OCI-M2 (cell line): ENCODE results near the gene OR6C76.
"Not testable (repeated sequence)": the region's sequence is repeated elsewhere in the genome, so short reads cannot be mapped to it uniquely, and the experiment has no call there.

Experiments used
- DNase-seq: peaks from one replicate; lab custom pipeline; 2025; ENCODE audit not compliant: unreplicated experiment; lab: John Stamatoyannopoulos, UW

Gene OR6C76

DNA sequence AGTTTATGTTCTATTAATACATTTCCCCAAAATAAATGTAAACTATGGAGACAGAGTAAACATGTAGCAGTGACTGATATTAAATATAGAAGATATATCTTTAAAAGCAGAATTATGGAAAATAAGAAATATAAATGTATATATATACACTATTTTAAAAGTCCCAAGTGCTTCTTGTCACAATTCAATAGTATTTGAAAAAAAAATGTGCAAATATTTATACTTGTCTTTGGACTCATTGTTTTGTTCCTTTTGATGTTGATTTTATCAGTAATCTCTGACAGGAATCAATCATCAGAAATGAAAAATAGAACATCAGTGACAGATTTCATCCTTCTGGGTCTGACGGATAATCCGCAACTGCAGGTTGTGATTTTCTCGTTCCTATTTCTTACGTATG is at the start of gene OR6C76:
Gene OR6C76, plus strand, starts transcription at position 301 of the 400 bp plus-strand sequence. Its CDS starts 0 bp downstream, at position 301.
- no peak for DNase-seq

DNA sequence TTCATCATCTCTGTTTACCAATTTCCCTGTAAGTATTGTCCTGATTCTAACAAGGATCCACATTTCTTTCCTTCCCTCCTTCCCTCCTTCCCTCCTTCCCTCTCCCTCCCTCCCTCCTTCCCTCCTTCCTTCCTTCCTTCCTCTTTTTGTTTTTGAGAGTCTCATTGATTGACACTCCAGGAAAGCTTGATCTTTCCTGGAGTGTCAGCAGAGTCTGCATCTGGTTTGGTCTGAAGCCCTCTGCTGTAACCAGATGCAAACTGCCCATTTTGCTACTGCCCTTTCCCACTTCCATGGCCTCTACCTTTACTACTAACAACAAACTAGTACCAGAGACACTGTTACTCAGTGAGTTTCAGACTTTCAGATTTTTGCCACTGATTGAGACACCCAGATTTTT is 40.2 kb upstream of the OR6C76 start:
- no peak for DNase-seq

DNA sequence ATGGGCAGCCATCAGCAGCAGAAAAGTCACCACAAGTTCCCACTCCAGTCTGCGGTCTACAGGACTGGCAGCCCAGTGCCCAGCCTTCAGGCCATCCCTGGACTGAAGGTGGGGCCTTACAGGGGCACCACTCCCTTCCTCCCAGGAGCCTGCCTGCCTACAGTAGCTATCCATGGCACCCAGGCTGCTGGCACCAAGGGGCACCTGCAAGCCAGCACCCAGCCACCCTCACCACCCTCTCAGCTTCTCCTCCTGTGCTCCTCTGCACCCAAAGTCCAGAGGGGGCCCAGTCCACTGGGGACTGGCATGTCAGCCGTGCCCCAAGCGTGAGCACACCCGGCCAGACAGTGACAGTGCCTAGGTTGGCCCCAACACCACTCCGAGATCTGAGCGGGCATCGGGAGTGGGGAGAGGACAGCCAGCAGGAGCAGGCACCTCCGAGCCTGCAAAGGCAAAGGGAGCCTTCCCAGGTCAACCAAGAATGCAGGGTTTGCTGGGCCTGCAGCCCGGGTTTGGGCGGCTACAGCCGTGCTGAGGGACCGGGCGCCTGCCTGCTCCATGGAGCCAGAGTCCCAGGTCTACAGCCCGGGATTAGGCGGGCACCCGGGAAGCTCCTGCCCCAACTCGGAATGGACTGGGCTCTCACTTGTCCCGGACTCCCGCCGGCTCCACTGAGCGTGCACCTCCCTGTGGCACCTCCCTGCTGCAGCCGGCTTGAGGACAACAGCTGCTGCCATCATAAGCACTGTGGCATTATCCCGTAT is 33.8 kb upstream of the OR6C76 start:
- no peak for DNase-seq

- no peak for DNase-seq
These were observed 29.7 kb upstream of the OR6C76 start for GRCh38 chr12:55396326-55396725.

GRCh38 chr12:55400229-55400628 is 25.8 kb upstream of the OR6C76 start, which contains the start of gene OR6C65:
Gene OR6C65, plus strand, starts transcription at chr12:55400529. Its CDS starts 0 bp downstream, at chr12:55400529.
- no peak for DNase-seq

DNA sequence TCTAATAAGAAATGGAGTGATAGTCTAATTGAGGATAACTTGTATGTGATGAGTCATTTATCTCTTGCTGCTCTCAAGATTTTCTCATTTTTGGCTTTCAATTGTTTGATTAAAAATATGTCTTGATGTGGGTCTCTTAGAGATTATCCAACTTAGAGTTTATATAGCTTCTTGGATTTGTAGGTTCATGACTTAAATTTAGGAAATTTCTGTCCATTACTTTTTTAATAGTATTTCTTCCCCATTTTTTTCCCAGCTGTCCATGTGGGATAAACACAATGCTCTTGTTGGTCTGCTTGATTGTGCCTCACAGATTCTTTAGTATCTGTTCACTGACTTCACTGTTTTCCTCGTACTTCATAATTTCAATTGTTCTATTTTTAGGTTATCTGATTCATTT is 18.2 kb upstream of the OR6C76 start:
- no peak for DNase-seq

- not testable (repeated sequence) for DNase-seq
These were observed 16.9 kb upstream of the OR6C76 start for GRCh38 chr12:55409133-55409532.

GRCh38 chr12:55412138-55412537 is 13.9 kb upstream of the OR6C76 start:
- DNase-seq: not testable (repeated sequence)

DNA sequence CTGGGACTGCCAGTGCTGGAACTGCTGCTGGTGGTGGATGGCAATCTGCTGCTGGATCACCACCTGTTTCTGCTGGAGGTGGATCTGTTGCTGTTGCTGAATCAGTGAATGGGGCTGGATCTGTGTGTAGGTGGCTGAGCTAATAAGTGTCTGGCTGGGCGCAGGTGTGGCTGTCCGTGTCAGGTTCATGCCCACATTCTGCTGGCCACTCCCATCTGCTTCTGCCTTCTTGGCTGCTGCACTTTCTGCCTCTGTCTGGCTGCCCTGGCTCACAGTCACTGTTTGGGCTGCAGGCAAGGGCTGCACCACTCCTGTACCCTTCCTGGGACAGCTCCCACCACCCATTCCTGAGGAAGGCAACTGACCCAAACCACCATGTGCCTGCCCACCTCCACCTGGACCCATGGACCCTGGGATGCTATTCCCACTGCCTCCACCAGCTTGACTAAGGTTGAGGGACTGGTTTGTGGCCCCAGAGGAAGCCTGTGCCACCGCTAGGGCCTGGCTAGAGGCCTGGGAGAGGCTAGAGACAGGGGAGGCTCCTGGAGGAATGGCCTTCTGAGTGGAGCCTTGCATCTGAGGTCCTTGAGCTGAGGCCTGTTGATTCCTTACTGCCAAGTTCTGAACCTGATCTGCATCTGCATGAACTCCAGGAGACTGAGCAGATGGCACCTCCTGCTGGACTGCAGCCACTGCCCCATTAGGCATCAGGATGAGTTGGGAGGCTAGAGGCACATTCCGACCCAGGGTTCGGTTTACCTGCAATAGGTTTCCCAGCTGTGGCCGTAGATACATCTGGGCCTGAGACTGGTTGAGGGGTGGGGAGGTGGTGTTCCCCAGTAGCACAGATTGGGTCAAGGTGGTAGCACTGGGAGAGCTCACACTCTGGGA is 12.3 kb upstream of the OR6C76 start:
- DNase-seq: not testable (repeated sequence)

- DNase-seq: not testable (repeated sequence)
These were observed 11.6 kb upstream of the OR6C76 start for GRCh38 chr12:55414396-55414823.

GRCh38 chr12:55414889-55415288 is 11.2 kb upstream of the OR6C76 start:
- DNase-seq: not testable (repeated sequence)

DNA sequence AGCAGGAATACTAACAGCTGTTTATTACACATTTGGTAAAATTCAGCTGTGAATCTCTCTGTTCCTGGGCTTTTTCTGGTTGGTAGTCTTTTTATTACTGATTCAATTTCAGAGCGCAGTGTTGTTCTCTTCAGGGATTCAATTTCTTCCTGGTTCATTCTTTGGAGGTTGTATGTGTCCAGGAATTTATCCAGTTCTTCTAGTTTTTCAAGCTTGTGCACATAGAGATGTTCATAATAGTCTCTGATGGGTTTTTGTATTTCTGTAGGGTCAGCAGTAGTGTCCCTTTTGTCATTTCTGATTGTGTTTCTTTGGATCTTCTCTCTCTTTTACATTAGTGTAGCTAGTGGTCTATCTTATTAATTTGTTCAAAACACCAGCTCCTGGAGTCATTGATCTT is 9.1 kb upstream of the OR6C76 start:
- no peak for DNase-seq

DNA sequence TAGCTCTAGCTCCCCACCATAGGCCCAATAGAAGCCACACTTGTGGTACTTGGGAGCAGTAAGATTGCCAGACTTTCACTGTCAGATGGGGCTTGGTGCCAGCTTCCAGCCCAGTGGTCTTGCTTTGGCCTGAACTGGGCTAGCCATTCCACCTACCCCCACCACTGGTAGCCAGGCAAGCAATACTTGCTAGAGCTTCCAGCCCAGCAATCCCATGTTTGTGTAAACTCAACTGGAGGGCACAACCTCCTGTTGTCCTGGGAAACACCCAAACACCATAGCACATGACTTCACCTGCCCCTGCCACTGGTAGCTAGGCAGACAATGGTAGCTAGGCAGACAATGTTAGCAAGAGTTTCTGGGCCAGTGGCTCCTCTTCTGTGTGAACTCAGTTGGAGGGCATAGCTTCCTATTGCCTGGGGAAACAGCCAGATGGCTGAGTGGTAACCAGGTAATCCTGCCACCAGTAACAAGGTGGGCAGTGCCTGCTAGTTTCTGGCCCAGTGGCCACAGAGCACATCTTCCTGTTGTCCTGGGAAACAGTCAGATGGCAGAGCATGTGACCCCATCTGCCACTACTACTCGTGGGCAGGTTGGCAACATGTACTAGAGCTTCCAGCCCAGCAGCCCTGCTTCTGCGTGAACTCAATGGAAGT is 5.6 kb upstream of the OR6C76 start:
- DNase-seq: no peak

- no peak for DNase-seq
These were observed 2.5 kb downstream of the OR6C76 start for GRCh38 chr12:55428331-55429243.

DNA sequence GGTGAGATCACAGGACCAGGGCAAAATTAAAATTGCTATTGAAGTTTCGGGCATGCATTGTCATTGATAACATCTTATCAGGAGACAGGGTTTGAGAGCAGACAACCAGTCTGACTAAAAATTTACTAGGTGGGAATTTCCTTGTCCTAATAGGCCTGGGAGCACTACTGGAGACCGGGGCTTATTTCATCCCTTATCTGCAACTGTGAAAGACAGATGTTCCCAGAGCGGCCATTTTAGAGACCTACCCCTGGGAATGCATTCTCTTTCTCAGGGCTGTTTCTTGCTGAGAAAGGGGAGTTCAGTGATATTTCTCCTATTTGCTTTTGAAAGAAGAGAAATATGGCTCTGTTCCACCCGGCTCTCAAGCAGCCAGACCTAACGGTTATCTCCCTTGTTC is 15.2 kb downstream of the OR6C76 start:
- not testable (repeated sequence) for DNase-seq

DNA sequence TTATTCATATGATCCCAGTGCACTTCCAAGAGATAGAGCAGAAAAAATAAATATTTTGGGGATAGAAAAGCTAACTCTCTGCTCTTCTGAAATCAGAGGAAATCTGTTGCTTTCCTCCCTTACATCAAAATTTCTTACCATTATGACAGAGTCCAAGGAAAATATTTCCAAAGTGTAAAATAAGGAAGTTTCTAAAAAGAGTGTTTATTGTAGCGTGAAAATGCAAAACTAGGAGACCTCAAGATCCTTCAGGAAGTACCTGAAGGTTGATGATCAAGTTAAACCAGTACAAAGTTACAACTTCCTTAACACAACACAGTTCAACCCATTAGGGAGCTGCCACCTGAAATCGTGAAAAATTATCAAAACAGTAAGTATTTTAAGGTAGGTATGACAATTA is 17.7 kb downstream of the OR6C76 start, which contains the start of gene OR6C2:
Gene OR6C2, plus strand, starts transcription at position 301 of the 400 bp plus-strand sequence. CDS start 8,138 bp downstream, outside the sequence.
- DNase-seq: no peak

DNA sequence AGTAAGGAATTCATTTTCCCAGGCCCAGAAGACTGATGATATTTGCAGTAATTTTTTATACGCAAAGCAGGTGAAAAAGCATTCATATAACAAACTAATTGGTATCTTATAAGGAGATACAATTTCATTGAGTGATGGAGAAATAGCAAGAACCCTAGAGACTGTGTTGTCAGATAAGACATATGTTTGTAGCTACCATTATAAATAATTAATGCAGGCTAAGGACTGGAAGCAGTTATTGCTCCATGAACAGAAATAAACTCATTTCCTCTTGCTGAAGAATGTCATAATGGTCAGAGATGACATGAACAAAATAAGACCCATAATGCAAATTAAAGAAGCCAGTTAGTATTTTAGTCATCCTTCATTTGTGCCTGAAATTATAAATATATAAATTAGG is 19.3 kb downstream of the OR6C76 start:
- no peak for DNase-seq

- DNase-seq: no peak
These were observed 20.3 kb downstream of the OR6C76 start for GRCh38 chr12:55446326-55446725.

GRCh38 chr12:55448825-55449224 is 22.8 kb downstream of the OR6C76 start:
- DNase-seq: no peak

GRCh38 chr12:55464926-55465325 is 38.9 kb downstream of the OR6C76 start:
- not testable (repeated sequence) for DNase-seq
